ENCODE data around the gene EWSR1. TPM values are rescaled to one million over a fixed set of nuclear protein-coding genes. Genes with fewer than 3 reads are reported as not detected.

The EWSR1 gene
- total RNA-seq, 1 donor from 2014 or later = 347 TPM

DNA sequence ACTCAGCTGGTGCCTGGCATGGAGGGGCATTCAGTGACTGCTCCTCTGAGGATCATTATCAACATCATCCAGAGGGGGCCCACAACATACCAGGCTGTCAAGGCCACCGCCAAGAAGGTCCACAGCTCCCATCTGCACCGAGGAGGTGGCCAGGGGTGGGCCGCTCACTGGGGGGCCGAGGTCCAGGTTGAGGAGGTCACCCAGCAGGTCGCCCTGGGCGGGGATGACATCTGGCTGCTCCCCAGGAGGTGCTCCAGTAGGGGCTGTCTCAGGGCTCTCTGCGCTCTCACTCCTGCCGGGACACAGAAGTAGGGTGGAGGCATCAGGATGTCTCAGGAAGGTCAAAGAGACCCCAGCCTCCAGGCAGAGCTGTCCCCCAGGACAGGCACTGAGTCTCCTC is 72.5 kb downstream of the EWSR1 start:
- Mint-ChIP-seq H3K9me3 (no peaks in the 10 kb centered on the region), H3K4me3 (no peak overlapping the region), H3K27ac (no peak overlapping the region), H3K4me1 (ENCODE audit: unreplicated experiment) (peaks cover 16% of the 10 kb centered on the region), H3K27me3 (no peaks in the 10 kb centered on the region), H3K36me3 (peaks cover 15% of the 10 kb centered on the region)
- no peak for DNase-seq (ENCODE audit: extremely low spot score, unreplicated experiment)
- TF ChIP-seq CTCF (conservative IDR thresholded peaks at IDR 0.05) = no peak

GRCh38 chr22:29341056-29341848 is 73.2 kb downstream of the EWSR1 start:
- no peaks in the 10 kb centered on the region for H3K27me3 Mint-ChIP-seq
- H3K4me1 Mint-ChIP-seq (ENCODE audit: unreplicated experiment) = peaks cover 16% of the 10 kb centered on the region
- no peak overlapping the region for H3K4me3 Mint-ChIP-seq
- H3K27ac Mint-ChIP-seq = no peak overlapping the region
- H3K9me3 Mint-ChIP-seq = no peaks in the 10 kb centered on the region
- no peak for DNase-seq (ENCODE audit: extremely low spot score, unreplicated experiment)
- H3K36me3 Mint-ChIP-seq = peaks cover 17% of the 10 kb centered on the region
- no peak for TF ChIP-seq CTCF (conservative IDR thresholded peaks at IDR 0.05)

GRCh38 chr22:29341849-29342127 is 73.7 kb downstream of the EWSR1 start:
- H3K9me3 Mint-ChIP-seq = no peaks in the 10 kb centered on the region
- H3K4me1 Mint-ChIP-seq (ENCODE audit: unreplicated experiment) = peaks cover 20% of the 10 kb centered on the region
- H3K27me3 Mint-ChIP-seq = no peaks in the 10 kb centered on the region
- H3K27ac Mint-ChIP-seq = no peak overlapping the region
- no peak for TF ChIP-seq CTCF (conservative IDR thresholded peaks at IDR 0.05)
- H3K36me3 Mint-ChIP-seq = peaks cover 20% of the 10 kb centered on the region
- DNase-seq (ENCODE audit: extremely low spot score, unreplicated experiment) = no peak
- no peak overlapping the region for H3K4me3 Mint-ChIP-seq

GRCh38 chr22:29342177-29342576 is 74.1 kb downstream of the EWSR1 start:
- no peak overlapping the region for H3K27ac Mint-ChIP-seq
- TF ChIP-seq CTCF (conservative IDR thresholded peaks at IDR 0.05) = no peak
- no peak overlapping the region for H3K4me3 Mint-ChIP-seq
- peaks cover 20% of the 10 kb centered on the region for H3K36me3 Mint-ChIP-seq
- no peaks in the 10 kb centered on the region for H3K27me3 Mint-ChIP-seq
- no peaks in the 10 kb centered on the region for H3K9me3 Mint-ChIP-seq
- peaks cover 20% of the 10 kb centered on the region for H3K4me1 Mint-ChIP-seq (ENCODE audit: unreplicated experiment)
- no peak for DNase-seq (ENCODE audit: extremely low spot score, unreplicated experiment)

- no peak for DNase-seq (ENCODE audit: extremely low spot score, unreplicated experiment)
- no peak for TF ChIP-seq CTCF (conservative IDR thresholded peaks at IDR 0.05)
- H3K27ac Mint-ChIP-seq = no peak overlapping the region
- no peak overlapping the region for H3K4me3 Mint-ChIP-seq
- no peaks in the 10 kb centered on the region for H3K9me3 Mint-ChIP-seq
- H3K27me3 Mint-ChIP-seq = no peaks in the 10 kb centered on the region
- H3K4me1 Mint-ChIP-seq (ENCODE audit: unreplicated experiment) = peaks cover 20% of the 10 kb centered on the region
- H3K36me3 Mint-ChIP-seq = peaks cover 20% of the 10 kb centered on the region
Measured at GRCh38 chr22:29342577-29343312, 74.7 kb downstream of the EWSR1 start.

All from type B pancreatic cell (in vitro differentiated cells).